HG03064 (cell line): ENCODE results near the gene PPP1R1B.

ENCODE experiments used
- ATAC-seq: cut with Tn5 transposase; IDR thresholded peaks from one replicate; pipeline ENCODE4 v1.9.1; 2021; ENCODE audit warnings: low read depth; ENCODE audit not compliant: unreplicated experiment

Gene PPP1R1B

GRCh38 chr17:39666231-39666600, 39.5 kb downstream of the PPP1R1B start:
- ATAC-seq, result no peak

GRCh38 chr17:39666601-39667261, 40.0 kb downstream of the PPP1R1B start:
- ATAC-seq, result no peak

GRCh38 chr17:39667262-39667944, 40.7 kb downstream of the PPP1R1B start:
- no peak for ATAC-seq

- no peak for ATAC-seq
Observed at GRCh38 chr17:39667945-39668924, 41.5 kb downstream of the PPP1R1B start, which contains the start of gene PNMT. TSS of gene PNMT (plus strand) at chr17:39668453. CDS start at chr17:39668476, 23 bp downstream.

DNA sequence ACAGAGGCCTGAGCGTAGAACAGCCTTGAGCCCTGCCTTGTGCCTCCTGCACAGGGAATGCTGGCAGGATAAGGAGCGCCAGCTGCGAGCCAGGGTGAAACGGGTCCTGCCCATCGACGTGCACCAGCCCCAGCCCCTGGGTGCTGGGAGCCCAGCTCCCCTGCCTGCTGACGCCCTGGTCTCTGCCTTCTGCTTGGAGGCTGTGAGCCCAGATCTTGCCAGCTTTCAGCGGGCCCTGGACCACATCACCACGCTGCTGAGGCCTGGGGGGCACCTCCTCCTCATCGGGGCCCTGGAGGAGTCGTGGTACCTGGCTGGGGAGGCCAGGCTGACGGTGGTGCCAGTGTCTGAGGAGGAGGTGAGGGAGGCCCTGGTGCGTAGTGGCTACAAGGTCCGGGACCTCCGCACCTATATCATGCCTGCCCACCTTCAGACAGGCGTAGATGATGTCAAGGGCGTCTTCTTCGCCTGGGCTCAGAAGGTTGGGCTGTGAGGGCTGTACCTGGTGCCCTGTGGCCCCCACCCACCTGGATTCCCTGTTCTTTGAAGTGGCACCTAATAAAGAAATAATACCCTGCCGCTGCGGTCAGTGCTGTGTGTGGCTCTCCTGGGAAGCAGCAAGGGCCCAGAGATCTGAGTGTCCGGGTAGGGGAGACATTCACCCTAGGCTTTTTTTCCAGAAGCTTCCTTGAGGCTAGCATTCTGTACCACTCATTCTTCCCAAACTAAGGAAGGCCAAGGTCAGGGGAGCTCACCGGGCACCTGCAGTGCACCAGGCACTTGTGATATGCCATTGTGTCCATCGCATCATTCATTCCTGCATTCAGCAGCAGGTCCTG, 43.4 kb downstream of the PPP1R1B start:
- ATAC-seq, result no peak

DNA sequence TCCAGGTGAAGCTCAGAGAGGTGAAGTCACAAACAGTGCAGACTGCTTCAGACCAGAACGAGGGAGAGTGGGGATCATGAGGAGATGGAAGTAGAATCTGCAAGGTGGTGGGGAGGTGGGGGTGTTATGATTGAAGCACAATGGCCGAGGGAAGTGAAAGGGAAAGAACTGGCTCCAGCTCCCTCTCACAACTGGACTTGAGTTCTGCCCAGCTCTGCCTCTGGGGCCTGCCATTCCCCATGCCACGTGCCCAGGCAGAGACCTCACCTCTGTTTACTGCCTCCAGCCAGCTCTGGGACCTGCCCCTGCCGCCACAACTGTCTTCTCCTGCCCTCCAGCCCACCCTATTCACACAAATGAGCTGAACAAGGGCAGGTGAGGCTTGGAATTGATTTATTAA, 44.0 kb downstream of the PPP1R1B start:
- no peak for ATAC-seq

- no peak for ATAC-seq
Observed at GRCh38 chr17:39671651-39672521, 45.1 kb downstream of the PPP1R1B start.

DNA sequence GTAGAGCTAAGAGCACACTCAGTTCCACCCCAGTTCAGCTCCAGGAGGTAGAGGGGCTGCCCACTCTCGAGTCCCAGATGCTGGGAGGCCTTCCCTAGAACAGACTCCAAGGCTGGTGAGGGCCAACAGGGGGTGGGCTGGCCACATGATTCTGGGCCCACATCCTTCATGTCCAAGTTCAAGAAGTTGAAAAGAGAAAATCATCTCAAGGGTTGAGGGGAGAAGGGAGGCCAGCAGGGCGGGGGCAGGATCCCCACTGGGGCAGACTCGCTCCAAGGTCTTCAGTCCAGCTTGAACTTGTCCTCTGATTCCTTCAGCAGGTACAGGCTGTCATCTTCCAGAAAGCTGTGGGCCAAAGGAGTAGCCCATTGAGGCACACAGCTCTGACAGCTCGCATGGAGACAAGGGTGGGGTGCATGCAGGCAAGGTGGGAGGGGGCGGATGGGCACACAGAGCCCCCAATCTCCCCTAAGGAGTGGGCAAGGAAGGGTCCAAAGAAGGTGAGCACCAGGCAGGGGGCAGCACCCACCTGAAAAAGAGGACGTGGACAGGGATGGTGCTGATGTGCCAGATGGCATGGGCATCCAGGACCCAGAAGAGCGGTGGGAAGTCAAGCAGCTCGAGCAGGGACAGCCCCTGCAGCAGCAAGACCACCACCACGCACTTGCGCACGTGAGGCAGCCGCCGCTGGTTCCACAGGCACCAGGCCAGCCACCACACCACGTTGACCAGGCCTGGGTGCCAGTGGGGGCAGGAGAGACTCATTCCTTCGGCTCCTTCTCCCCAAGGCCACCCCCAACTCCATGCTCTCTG, 46.0 kb downstream of the PPP1R1B start:
- no peak for ATAC-seq

GRCh38 chr17:39673335-39674081, 46.8 kb downstream of the PPP1R1B start:
- no peak for ATAC-seq

GRCh38 chr17:39674179-39674578, 47.4 kb downstream of the PPP1R1B start:
- ATAC-seq, result no peak

- ATAC-seq, result no peak
Observed at GRCh38 chr17:39674702-39675389, 48.1 kb downstream of the PPP1R1B start.

- ATAC-seq, result no peak
Observed at GRCh38 chr17:39675390-39676082, 48.8 kb downstream of the PPP1R1B start.

- ATAC-seq, result no peak
Observed at GRCh38 chr17:39676198-39676819, 49.6 kb downstream of the PPP1R1B start.

DNA sequence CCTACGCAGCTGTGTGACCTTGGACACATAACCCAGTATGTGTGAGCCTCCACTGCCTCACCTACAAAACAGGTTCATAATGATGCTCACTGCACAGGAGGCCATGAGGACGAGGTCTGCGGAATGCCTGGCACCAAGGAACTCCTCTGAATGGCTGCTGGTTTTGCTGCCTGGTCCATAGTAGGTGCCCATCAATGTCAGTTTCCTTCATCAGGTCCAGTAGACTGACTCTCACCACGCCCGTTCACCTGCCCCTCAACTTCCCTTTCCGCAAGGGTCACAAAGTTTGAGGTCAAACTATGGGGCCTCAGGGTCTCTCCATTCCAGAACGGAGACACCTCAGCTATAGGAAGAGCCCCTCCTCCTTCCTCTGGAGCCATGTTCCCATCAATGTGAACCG, 50.3 kb downstream of the PPP1R1B start:
- no peak for ATAC-seq

DNA sequence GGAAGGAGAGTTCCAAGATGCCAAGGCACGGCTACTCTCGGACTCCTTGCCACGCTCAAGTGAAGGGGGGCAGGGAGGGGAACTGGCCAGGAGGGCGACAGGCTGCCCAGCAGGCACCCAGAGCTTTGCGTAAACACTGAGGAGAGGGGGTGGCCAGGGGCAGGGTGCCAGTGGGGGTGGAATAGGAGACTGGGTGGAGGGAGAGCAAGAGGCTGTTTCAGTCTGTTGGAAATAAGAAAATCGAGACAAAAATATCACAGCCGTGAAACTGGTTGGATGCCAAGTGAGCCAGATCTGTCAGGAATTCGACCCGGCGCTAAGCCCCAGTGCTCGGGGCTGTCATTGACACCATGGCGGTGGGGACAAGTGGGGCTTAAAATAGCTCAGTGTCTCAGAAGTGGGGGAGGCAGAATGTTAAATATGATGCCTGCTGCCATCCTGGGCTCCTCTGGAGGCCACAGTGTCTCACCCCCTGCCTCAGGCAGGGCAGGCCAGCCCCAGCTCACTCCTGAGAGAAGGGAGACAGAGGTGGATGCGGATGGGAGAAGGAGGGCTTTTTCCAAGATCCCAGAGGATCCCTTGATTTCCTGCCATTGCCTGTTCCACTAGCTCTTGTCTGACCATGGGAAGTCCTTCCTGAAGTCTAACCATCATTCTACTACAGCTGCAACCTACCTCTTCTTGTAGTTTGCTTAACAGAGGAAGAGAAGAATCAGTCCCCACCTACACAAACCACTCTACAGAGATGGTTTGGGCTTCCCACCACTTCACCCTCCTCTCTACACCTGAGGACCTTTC, 51.0 kb downstream of the PPP1R1B start:
- no peak for ATAC-seq
